Fibroblast of skin of left quadriceps (primary cell): ENCODE measurements around the gene LCT.

Experiments used
- DNase-seq, 2 experiments: peaks; one replicate each; pipeline ENCODE4 v3.0.0-alpha.2; 2013; ENCODE audit warnings: low read depth in 2 of 2

Gene LCT

GRCh38 chr2:135742325-135742757 lies 94.6 kb downstream of the LCT start:
- DNase-seq, result peak in 1 of 2 experiments; percentile 12

- DNase-seq, result peak; percentile 98
These were observed 95.3 kb downstream of the LCT start, which contains the start of gene UBXN4 for GRCh38 chr2:135741395-135742324. TSS of gene UBXN4 (plus strand) at chr2:135741855. CDS start at chr2:135741930, 75 bp downstream.

GRCh38 chr2:135741043-135741394 lies 96.0 kb downstream of the LCT start:
- no peak for DNase-seq

GRCh38 chr2:135740206-135740605 lies 96.8 kb downstream of the LCT start:
- DNase-seq, result no peak
